Measurements from ENCODE around the gene RTBDN. TPM values are rescaled to one million over a fixed set of nuclear protein-coding genes. Genes with fewer than 3 reads are reported as not detected.

RTBDN gene
- total RNA-seq, 1 donor from 2014 or later: not detected

GRCh38 chr19:12787458-12787857 lies 46.9 kb downstream of the RTBDN start:
- Mint-ChIP-seq H3K4me3 (peak overlapping the region; percentile 24), H3K9me3 (no peaks in the 10 kb centered on the region), H3K27me3 (ENCODE audit: insufficient read depth, low read depth) (peaks cover 5% of the 10 kb centered on the region), H3K36me3 (no peaks in the 10 kb centered on the region), H3K4me1 (peaks cover 30% of the 10 kb centered on the region), H3K27ac (no peak overlapping the region)
- Histone ChIP-seq H3K4me1 (peaks cover 38% of the 10 kb centered on the region), H3F3A (ENCODE audit: low read depth) (peaks cover 69% of the 10 kb centered on the region), H3K4me2 (no peak overlapping the region), H2AFZ (replicated peaks) (no peak overlapping the region), H3K27me3 (peaks cover 23% of the 10 kb centered on the region), H3K27ac (no peak overlapping the region), H3K4me3 (no peak overlapping the region), H3K36me3 (no peaks in the 10 kb centered on the region), H3K79me2 (ENCODE audit: low read depth) (no peaks in the 10 kb centered on the region), H3K9me3 (ENCODE audit: low read depth) (no peaks in the 10 kb centered on the region), H4K20me1 (ENCODE audit: low read depth) (no peaks in the 10 kb centered on the region), H3K9ac (no peak overlapping the region)
- TF ChIP-seq CTCF (IDR thresholded peaks at IDR 0.05) (no peak), EZH2 (IDR thresholded peaks at IDR 0.05) (no peak), EZH2phosphoT487 (IDR thresholded peaks at IDR 0.05) (no peak)
- no peak for DNase-seq (ENCODE audit: low spot score)

- H3K36me3 ChIP-seq: no peaks in the 10 kb centered on the region
- H3K27ac Mint-ChIP-seq: no peak overlapping the region
- H3K9ac ChIP-seq: no peak overlapping the region
- peaks cover 42% of the 10 kb centered on the region for H3K4me1 ChIP-seq
- peaks cover 33% of the 10 kb centered on the region for H3K4me1 Mint-ChIP-seq
- no peak for DNase-seq (ENCODE audit: low spot score)
- H3K79me2 ChIP-seq (ENCODE audit: low read depth): no peaks in the 10 kb centered on the region
- no peak overlapping the region for H3K27ac ChIP-seq
- H3K27me3 Mint-ChIP-seq (ENCODE audit: insufficient read depth, low read depth): peaks cover 7% of the 10 kb centered on the region
- no peaks in the 10 kb centered on the region for H4K20me1 ChIP-seq (ENCODE audit: low read depth)
- no peak overlapping the region for H3K4me2 ChIP-seq
- peaks cover 2% of the 10 kb centered on the region for H3K9me3 Mint-ChIP-seq
- H3K4me3 ChIP-seq: no peak overlapping the region
- no peaks in the 10 kb centered on the region for H3K36me3 Mint-ChIP-seq
- TF ChIP-seq CTCF (IDR thresholded peaks at IDR 0.05) (no peak), EZH2 (IDR thresholded peaks at IDR 0.05) (no peak), EZH2phosphoT487 (IDR thresholded peaks at IDR 0.05) (no peak)
- no peaks in the 10 kb centered on the region for H3K9me3 ChIP-seq (ENCODE audit: low read depth)
- peaks cover 69% of the 10 kb centered on the region for H3F3A ChIP-seq (ENCODE audit: low read depth)
- H2AFZ ChIP-seq (replicated peaks): no peak overlapping the region
- H3K4me3 Mint-ChIP-seq: no peak overlapping the region
- H3K27me3 ChIP-seq: peaks cover 18% of the 10 kb centered on the region
Measured at GRCh38 chr19:12786952-12787351, 47.4 kb downstream of the RTBDN start.

GRCh38 chr19:12786141-12786870 lies 48.1 kb downstream of the RTBDN start:
- H3K9me3 ChIP-seq (ENCODE audit: low read depth): no peaks in the 10 kb centered on the region
- no peak overlapping the region for H3K27ac ChIP-seq
- no peak overlapping the region for H3K4me3 Mint-ChIP-seq
- peaks cover 39% of the 10 kb centered on the region for H3K4me1 Mint-ChIP-seq
- H4K20me1 ChIP-seq (ENCODE audit: low read depth): no peaks in the 10 kb centered on the region
- H3K36me3 ChIP-seq: no peaks in the 10 kb centered on the region
- H3F3A ChIP-seq (ENCODE audit: low read depth): peaks cover 70% of the 10 kb centered on the region
- no peak for DNase-seq (ENCODE audit: low spot score)
- no peaks in the 10 kb centered on the region for H3K79me2 ChIP-seq (ENCODE audit: low read depth)
- H3K9ac ChIP-seq: no peak overlapping the region
- no peak overlapping the region for H3K4me3 ChIP-seq
- H3K9me3 Mint-ChIP-seq: peaks cover 2% of the 10 kb centered on the region
- H3K4me1 ChIP-seq: peaks cover 39% of the 10 kb centered on the region
- no peak overlapping the region for H3K27ac Mint-ChIP-seq
- no peak overlapping the region for H2AFZ ChIP-seq (replicated peaks)
- TF ChIP-seq EZH2 (IDR thresholded peaks at IDR 0.05) (no peak), CTCF (IDR thresholded peaks at IDR 0.05) (no peak), EZH2phosphoT487 (IDR thresholded peaks at IDR 0.05) (no peak)
- H3K27me3 Mint-ChIP-seq (ENCODE audit: insufficient read depth, low read depth): peaks cover 12% of the 10 kb centered on the region
- no peak overlapping the region for H3K4me2 ChIP-seq
- no peaks in the 10 kb centered on the region for H3K36me3 Mint-ChIP-seq
- H3K27me3 ChIP-seq: peaks cover 11% of the 10 kb centered on the region

Measured in neural progenitor cell (in vitro differentiated cells).